Measurements from ENCODE around the gene HTR3B.
"Not testable (repeated sequence)": the region's sequence is repeated elsewhere in the genome, so short reads cannot be mapped to it uniquely, and the experiment has no call there.

HTR3B gene

GRCh38 chr11:113942256-113942655 lies 37.7 kb downstream of the HTR3B start:
- no peak for DNase-seq (ENCODE audit: low read depth, low spot score)

GRCh38 chr11:113946162-113946561 lies 41.6 kb downstream of the HTR3B start:
- not testable (repeated sequence) for DNase-seq (ENCODE audit: low read depth, low spot score)

GRCh38 chr11:113947994-113948393 lies 43.4 kb downstream of the HTR3B start:
- no peak for DNase-seq (ENCODE audit: low read depth, low spot score)

- no peak for DNase-seq (ENCODE audit: low read depth, low spot score)
These were observed 45.3 kb downstream of the HTR3B start for GRCh38 chr11:113949891-113950290.

DNA sequence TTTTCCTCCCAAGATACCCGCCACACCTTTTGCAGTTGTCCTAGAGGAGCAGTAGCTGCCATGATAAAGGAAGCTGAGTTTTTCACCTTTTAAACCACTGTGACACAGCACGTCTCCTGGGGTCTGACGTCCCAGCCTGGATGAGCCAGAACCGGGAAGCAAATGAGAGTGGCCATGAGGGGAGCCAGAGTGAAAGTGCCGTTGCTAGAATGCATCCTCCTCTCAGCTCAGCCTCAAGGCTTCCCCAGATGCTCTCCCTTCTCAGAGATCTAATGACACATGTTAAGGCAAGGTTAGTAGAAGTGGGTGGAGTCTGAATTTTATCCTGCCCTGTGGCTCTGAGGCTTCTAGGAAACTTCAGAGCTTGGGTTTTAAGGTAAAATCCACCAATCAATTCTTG lies 46.9 kb downstream of the HTR3B start:
- DNase-seq (ENCODE audit: low read depth, low spot score), result no peak

GRCh38 chr11:113952070-113952469 lies 47.5 kb downstream of the HTR3B start:
- no peak for DNase-seq (ENCODE audit: low read depth, low spot score)

DNA sequence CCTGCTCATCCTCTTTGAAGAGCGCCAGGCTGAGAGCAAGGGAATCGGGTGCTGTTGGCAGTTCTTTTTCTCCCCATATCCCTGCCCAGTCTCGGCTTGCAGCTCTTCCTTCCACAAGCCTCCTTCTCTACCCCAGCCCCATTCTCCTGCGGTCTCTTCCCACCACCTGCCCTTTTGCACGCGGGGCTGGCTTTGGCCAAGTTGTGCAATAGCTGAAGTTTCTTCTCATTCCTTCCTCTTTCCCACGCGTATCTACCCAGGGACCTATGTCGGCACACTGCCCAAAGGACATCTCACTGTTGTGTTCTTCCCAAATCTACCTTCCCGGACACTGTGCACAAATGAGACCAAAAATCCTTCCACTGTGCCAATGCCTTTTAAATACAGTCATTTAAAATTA lies 48.0 kb downstream of the HTR3B start:
- no peak for DNase-seq (ENCODE audit: low read depth, low spot score)

- no peak for DNase-seq (ENCODE audit: low read depth, low spot score)
These were observed 49.6 kb downstream of the HTR3B start for GRCh38 chr11:113954235-113954634.

DNA sequence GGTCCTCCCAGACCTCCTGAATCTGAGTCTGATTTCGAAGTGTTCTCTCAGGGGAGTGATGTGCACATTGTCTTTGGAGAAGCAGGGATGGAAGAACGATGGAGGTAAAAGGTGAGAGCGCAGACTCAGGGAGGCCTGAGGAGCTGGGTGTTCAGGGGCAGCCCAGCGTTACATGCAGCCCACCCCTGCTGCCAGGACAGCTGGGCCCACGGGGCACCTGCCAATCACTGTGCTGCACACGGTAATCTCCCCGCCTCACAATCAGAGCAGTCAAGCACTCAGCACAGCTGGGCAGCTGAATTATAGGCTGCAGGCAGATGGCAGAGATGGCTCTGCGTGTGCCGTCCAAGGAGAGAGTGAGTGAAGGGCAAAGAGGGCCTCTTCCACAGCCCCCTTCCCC lies 52.4 kb downstream of the HTR3B start:
- no peak for DNase-seq (ENCODE audit: low read depth, low spot score)

DNA sequence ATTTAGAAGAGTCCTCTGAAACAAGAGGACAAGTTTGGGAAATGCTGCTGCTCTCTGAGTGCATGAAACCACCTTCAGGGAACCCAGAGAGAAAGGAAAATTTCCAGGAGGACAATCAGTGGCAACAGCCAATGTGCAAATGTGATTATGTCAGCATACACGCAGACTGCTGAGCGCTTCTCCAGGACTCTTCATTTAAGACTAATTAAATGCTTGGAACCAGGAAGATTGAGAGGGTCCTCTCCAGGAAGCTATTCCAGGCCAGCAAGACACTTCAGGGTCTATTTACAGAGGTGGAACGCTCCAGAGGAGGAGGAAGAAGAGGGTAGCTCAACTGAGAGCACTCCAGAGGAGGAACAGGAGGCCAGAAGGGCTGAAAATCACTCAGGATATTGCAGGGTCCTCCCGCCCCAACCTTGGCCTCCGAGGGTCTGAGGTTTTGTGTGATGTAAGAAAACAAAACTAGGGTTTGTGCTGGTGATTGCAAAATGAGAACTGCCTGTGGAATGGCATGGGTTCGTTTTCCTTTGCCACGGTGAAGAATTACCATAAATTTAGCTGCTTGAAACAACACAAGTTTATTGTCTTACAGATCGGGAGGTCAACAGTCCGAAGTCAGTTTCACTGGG lies 56.2 kb downstream of the HTR3B start:
- DNase-seq (ENCODE audit: low read depth, low spot score), result no peak

- no peak for DNase-seq (ENCODE audit: low read depth, low spot score)
These were observed 62.8 kb downstream of the HTR3B start for GRCh38 chr11:113967361-113967760.

GRCh38 chr11:113971506-113972195 lies 67.1 kb downstream of the HTR3B start:
- DNase-seq (ENCODE audit: low read depth, low spot score), result no peak

- DNase-seq (ENCODE audit: low read depth, low spot score), result peak; percentile 70
These were observed 70.3 kb downstream of the HTR3B start, which contains the start of gene HTR3A for GRCh38 chr11:113974741-113975470. Gene HTR3A, plus strand, starts transcription at chr11:113975108. Its CDS starts 218 bp downstream, at chr11:113975326.

DNA sequence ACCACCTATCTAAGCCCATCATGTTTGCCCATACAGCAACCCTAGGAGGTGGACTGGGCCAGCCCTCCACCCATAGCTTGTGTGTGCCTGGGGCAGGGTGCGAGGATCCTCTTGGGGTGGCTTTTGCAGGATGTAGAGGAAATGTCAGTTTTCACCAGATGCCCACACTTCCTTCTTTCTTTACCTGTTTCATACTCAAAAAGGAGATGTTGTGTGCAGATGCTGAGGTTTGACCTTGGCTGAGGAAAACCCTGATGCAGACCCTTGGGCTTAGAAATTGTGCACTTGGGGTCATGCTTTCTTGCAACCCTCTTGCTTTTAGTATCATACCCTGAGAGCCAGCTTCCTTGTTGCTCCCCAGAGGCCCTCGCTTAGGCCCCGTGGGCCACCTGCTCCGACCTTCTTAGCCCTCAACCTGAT lies 72.5 kb downstream of the HTR3B start:
- DNase-seq (ENCODE audit: low read depth, low spot score), result no peak

- DNase-seq (ENCODE audit: low read depth, low spot score), result no peak
These were observed 73.1 kb downstream of the HTR3B start for GRCh38 chr11:113977701-113978100.

GRCh38 chr11:113979431-113979830 lies 74.8 kb downstream of the HTR3B start:
- no peak for DNase-seq (ENCODE audit: low read depth, low spot score)

GRCh38 chr11:113980785-113981184 lies 76.2 kb downstream of the HTR3B start:
- no peak for DNase-seq (ENCODE audit: low read depth, low spot score)

GRCh38 chr11:113982306-113982705 lies 77.7 kb downstream of the HTR3B start:
- no peak for DNase-seq (ENCODE audit: low read depth, low spot score)

- no peak for DNase-seq (ENCODE audit: low read depth, low spot score)
These were observed 80.2 kb downstream of the HTR3B start for GRCh38 chr11:113984781-113985180.

GRCh38 chr11:113985906-113986305 lies 81.3 kb downstream of the HTR3B start:
- no peak for DNase-seq (ENCODE audit: low read depth, low spot score)

GRCh38 chr11:113986351-113987140 lies 82.0 kb downstream of the HTR3B start:
- DNase-seq (ENCODE audit: low read depth, low spot score), result no peak

DNA sequence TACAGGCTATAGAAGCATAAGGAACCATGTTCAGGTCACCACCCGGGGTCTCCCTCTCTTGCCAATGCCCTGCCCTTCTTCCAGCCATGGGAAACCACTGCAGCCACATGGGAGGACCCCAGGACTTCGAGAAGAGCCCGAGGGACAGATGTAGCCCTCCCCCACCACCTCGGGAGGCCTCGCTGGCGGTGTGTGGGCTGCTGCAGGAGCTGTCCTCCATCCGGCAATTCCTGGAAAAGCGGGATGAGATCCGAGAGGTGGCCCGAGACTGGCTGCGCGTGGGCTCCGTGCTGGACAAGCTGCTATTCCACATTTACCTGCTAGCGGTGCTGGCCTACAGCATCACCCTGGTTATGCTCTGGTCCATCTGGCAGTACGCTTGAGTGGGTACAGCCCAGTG lies 84.8 kb downstream of the HTR3B start:
- no peak for DNase-seq (ENCODE audit: low read depth, low spot score)

All from astrocyte of the hippocampus (primary cell).